A549 (cell line): Measurements from ENCODE around the gene TREML1.

ENCODE experiments used
- CTCF ChIP-seq: fragments of >200 bp; sonication (Bioruptor Twin); formaldehyde crosslinking; IDR thresholded peaks from 3 replicates; pipeline ENCODE4 v1.5.1; 2016
- ELK1 ChIP-seq: fragments of 150-350 bp; IDR thresholded peaks from 2 replicates; pipeline ENCODE4 v1.6.1; 2014; ENCODE audit warnings: low read depth, mild to moderate bottlenecking, low read length
- ESRRA ChIP-seq: fragments of 150-350 bp; IDR thresholded peaks from 2 replicates; pipeline ENCODE4 v1.6.1; 2014; ENCODE audit warnings: mild to moderate bottlenecking, low read length, borderline replicate concordance
- FOXS1 ChIP-seq: fragments of 250-450 bp; sonication (Bioruptor Pico); IDR thresholded peaks from 2 replicates; pipeline ENCODE4 v1.5.0; 2020; ENCODE audit warnings: mild to moderate bottlenecking, moderate library complexity
- HOXB13 ChIP-seq: fragments of 250-450 bp; sonication (Bioruptor Pico); IDR thresholded peaks from 2 replicates; pipeline ENCODE4 v1.5.0; 2020; ENCODE audit warnings: low read depth, mild to moderate bottlenecking, moderate library complexity
- MAX ChIP-seq: IDR thresholded peaks from 2 replicates; pipeline ENCODE4 v1.6.1; 2012
- POLR2A ChIP-seq: IDR thresholded peaks from 2 replicates; pipeline ENCODE4 v1.6.1; 2012; ENCODE audit warnings: mild to moderate bottlenecking, low read length
- RARB ChIP-seq: fragments of 250-450 bp; sonication (Bioruptor Pico); IDR thresholded peaks from 2 replicates; pipeline ENCODE4 v1.8.0; 2021; ENCODE audit warnings: mild to moderate bottlenecking, moderate library complexity
- RCOR1 ChIP-seq: fragments of 150-350 bp; IDR thresholded peaks from 2 replicates; pipeline ENCODE4 v1.6.1; 2014; ENCODE audit warnings: antibody characterized with exemption, low read length, low read depth

- no peak for TF ChIP-seq RCOR1
- no peak for TF ChIP-seq CTCF
- no peak for TF ChIP-seq MAX
- TF ChIP-seq ELK1, result no peak
- TF ChIP-seq RARB (CRISPR knock-in tag), result no peak
- no peak for TF ChIP-seq FOXS1
- TF ChIP-seq ESRRA, result no peak
- no peak for TF ChIP-seq HOXB13
- TF ChIP-seq POLR2A, result no peak
Observed at GRCh38 chr6:41161851-41162552, 7.9 kb upstream of the TREML1 start.
